Esophagus (tissue), 2 donors: Measurements from ENCODE around the gene FMN2. TPM values are rescaled to one million over a fixed set of nuclear protein-coding genes. Genes with fewer than 3 reads are reported as not detected.

Experiments used
- H3K27ac ChIP-seq, 2 donors: one replicate each; pipeline ENCODE4 v1.5.1; 2013; ENCODE audit warnings: low read depth in 2 of 2, mild to moderate bottlenecking in 2 of 2, inconsistent platforms in 1 of 2, low read length in 1 of 2, moderate library complexity in 1 of 2
- H3K27me3 ChIP-seq, 2 donors: one replicate each; pipeline ENCODE4 v1.6.1; 2013; ENCODE audit warnings: low read length in 2 of 2, control low read depth in 1 of 2, mild to moderate bottlenecking in 1 of 2; ENCODE audit not compliant: insufficient read depth in 2 of 2, control insufficient read depth in 1 of 2
- H3K36me3 ChIP-seq, 2 donors: one replicate each; pipeline ENCODE4 v1.6.1; 2013; ENCODE audit warnings: low read length in 1 of 2; ENCODE audit not compliant: control insufficient read depth in 2 of 2, insufficient read depth in 2 of 2
- H3K4me1 ChIP-seq, 2 donors: one replicate each; pipeline ENCODE4 v1.6.1; 2013; ENCODE audit warnings: low read length in 1 of 2; ENCODE audit not compliant: control insufficient read depth in 2 of 2, insufficient read depth in 2 of 2
- H3K4me3 ChIP-seq, 2 donors: one replicate each; pipeline ENCODE4 v1.5.1; 2013; ENCODE audit warnings: low read length in 2 of 2, mild to moderate bottlenecking in 2 of 2, low read depth in 1 of 2, moderate library complexity in 1 of 2
- H3K9me3 ChIP-seq, 2 donors: one replicate each; pipeline ENCODE4 v1.6.1; 2013; ENCODE audit warnings: mild to moderate bottlenecking in 2 of 2, low read depth in 1 of 2, low read length in 1 of 2, moderate library complexity in 1 of 2; ENCODE audit not compliant: control insufficient read depth in 2 of 2, insufficient read depth in 1 of 2
- WGBS, 2 donors: extraction: QIAGEN DNeasy Blood & Tissue Kit; methylation state at CpG; one replicate each; pipeline ENCODE4 v1.1.7; 2013; 5-methylcytosine and 5-hydroxymethylcytosine counted together
- polyA plus RNA-seq, 2 donors: library from polyadenylated mRNA; stranded (reverse); fragments of 200-250 nt; gene quantifications; one replicate each; pipeline ENCODE4 v1.2.3, GENCODE V29; 2013
- donor health status: healthy with polysubstance abuse.
- donor health status: Bipolar disorder and iron deficiency.

The FMN2 gene
- polyA plus RNA-seq: under 1 TPM; 0.11 to 0.16 TPM

DNA sequence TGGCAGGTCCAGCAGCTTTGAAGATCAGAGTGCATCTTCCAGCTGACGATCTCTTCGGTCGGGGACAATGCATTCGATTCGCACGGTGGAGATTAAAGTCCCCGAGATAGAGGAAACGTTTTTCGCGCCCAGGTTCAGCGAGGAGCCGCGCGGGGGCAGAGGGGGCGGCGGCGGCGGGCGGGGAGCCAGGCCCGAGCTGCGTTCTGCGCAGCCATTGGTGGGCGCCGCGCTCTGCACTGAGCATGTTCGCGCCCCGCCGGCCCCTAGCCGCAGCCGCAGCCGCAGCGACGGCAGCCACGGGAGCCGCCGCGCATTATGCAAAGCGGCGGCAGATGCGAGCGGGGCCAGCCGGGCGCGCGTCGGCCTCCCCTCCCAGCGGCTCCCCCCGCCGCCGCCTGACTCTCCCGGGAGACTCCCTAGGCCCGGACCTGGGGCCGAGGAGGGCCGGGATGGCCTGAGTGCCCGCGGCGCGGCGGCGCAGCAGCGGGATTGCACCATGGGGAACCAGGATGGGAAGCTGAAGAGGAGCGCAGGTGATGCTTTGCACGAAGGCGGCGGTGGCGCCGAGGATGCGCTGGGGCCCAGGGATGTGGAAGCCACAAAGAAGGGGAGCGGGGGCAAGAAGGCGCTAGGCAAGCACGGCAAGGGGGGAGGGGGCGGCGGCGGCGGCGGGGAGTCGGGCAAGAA lies at the start of gene FMN2:
Gene FMN2 (plus strand): TSS at position 270 of the 687 bp plus-strand sequence. CDS start 227 bp downstream, at position 497.
- 1 to 2% methylated on average over 73 to 78 of the region's 78 CpGs for WGBS, 2 donors
- Histone ChIP-seq H3K4me1 (peaks cover 0 to 4% of the 10 kb centered on the region in 2 donors), H3K4me3 (peak within 1 kb of the TSS; percentile 29 to 41), H3K27ac (no peak within 1 kb of the TSS), H3K27me3 (peaks cover 3 to 17% of the 10 kb centered on the region in 2 donors), H3K9me3 (no peaks in the 10 kb centered on the region), H3K36me3 (no peaks in the 10 kb centered on the region)

DNA sequence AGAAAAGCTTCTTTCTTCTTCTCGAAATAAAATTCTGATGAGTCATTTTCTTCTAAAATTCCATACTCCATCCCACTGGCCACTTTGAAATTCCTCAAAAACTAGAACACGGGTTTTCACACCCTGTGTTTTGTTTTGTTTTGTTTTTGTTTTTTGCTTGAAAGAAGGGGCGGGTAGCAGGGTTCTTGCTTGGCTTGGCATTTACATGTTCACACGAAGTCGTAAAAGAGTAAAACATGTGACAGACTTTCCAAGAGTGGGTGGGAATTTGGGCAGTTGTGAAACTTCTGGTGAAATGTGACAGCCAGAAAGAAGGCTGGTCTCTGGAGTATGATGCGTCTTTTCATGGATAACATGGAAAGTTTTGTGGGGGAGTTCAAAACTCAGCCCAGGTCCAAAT lies 47.1 kb upstream of the FMN2 start:
- Histone ChIP-seq H3K4me1 (no peaks in the 10 kb centered on the region), H3K27ac (no peak overlapping the region)
- WGBS, 2 donors: 80% methylated on average over 6 of the region's 6 CpGs

DNA sequence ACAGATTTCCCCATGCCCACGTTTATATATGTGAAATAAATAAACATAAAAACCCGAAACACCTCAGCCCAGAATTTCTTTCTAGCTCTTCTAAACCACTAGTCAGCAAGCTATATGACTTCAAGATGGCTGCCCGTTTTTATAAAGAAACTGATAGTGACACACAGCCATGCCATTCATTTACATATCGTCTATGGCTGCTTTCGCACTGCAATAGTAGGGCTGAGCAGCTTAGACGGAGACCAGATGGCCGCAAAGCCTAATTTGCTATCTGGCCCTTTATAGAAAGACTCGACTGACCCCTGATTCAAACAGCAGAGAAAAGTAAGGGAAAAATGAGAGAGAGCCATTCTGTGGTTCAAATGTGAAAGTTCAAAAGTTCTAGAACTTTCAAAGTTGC lies 45.7 kb upstream of the FMN2 start:
- no peaks in the 10 kb centered on the region for H3K9me3 ChIP-seq
- no peak overlapping the region for H3K27ac ChIP-seq
- H3K27me3 ChIP-seq: peaks cover 0 to 2% of the 10 kb centered on the region in 2 donors
- H3K4me1 ChIP-seq: no peaks in the 10 kb centered on the region
- H3K4me3 ChIP-seq: no peak overlapping the region
- 79 to 80% methylated on average over 8 of the region's 8 CpGs for WGBS, 2 donors
- no peaks in the 10 kb centered on the region for H3K36me3 ChIP-seq

More for the DNA sequence above, 47.1 kb upstream of the FMN2 start:
- H3K4me3 ChIP-seq: no peak overlapping the region
- H3K36me3 ChIP-seq: no peaks in the 10 kb centered on the region
- H3K27me3 ChIP-seq: peaks cover 0 to 2% of the 10 kb centered on the region in 2 donors
- no peaks in the 10 kb centered on the region for H3K9me3 ChIP-seq

DNA sequence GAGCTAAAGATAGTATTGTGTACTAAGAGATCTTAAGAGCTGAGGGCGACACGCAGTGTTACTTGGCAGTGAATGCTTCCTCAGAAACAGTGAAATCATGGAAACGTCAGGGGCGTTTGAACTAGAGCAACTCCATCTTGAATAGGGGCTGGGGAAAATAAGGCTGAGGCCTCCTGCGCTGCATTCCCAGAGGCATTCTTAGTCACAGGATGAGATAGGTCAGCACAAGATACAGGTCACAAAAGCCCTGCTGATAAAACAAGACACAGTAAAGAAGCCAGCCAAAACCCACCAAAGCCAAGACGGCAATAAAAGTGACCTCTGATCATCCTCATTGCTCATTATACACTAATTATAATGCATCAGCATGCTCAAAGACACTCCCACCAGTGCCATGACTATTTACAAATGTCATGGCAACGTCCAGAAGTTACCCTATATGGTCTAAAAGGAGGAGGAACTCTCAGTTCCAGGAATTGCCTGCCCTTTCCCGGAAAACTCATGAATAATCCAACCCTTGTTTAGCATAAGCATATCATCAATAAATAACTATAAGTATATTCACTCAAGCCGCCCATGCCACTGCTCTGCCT lies 37.5 kb upstream of the FMN2 start:
- Histone ChIP-seq H3K27ac (no peak overlapping the region), H3K36me3 (no peaks in the 10 kb centered on the region), H3K4me3 (no peak overlapping the region), H3K27me3 (no peaks in the 10 kb centered on the region), H3K9me3 (no peaks in the 10 kb centered on the region), H3K4me1 (no peaks in the 10 kb centered on the region)
- WGBS, 2 donors: 68 to 75% methylated on average over 9 of the region's 9 CpGs

DNA sequence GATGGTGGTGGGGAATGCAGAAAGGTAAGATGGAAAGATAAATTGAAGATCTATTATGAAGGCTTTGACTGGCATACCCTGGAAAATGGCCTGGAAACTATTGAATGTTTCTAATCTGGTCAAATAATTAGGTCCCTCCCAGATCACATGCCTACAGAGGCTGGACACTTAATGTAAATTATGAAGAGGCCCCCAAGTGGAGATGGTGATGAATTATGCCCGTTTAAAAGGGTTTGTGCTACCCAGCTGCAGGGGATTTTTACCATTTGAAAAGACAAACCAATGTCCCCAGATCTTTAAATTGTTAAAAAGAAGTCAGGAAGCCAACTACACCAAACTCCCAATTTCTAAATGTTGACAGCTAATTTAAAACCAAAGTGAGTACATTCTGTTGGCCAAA lies 35.7 kb upstream of the FMN2 start:
- Histone ChIP-seq H3K9me3 (no peaks in the 10 kb centered on the region), H3K36me3 (no peaks in the 10 kb centered on the region), H3K27ac (no peak overlapping the region), H3K4me1 (no peaks in the 10 kb centered on the region), H3K27me3 (no peaks in the 10 kb centered on the region), H3K4me3 (no peak overlapping the region)
- WGBS, 2 donors: 43 to 52% methylated on average over 1 of the region's 1 CpG

DNA sequence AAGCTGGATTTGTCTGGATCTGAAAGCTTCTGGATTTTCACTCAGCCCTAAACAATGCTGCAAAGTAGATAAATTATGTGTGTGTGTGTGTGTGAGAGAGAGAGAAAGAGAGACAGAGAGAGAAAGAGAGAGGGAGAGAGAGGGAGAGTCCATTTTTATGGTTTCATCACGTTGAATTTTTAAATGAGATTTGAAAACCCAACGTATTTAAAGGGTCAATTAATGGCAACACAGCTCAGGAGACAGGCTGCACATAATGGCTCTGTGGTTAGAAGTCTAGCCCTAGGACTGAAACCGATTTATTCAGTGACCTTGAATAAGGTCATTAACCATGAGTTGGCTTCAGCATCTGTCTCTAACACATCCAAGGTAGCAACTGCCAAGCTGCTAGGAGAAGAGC lies 35.3 kb upstream of the FMN2 start:
- Histone ChIP-seq H3K9me3 (no peaks in the 10 kb centered on the region), H3K4me1 (no peaks in the 10 kb centered on the region), H3K4me3 (no peak overlapping the region), H3K27me3 (no peaks in the 10 kb centered on the region), H3K36me3 (no peaks in the 10 kb centered on the region), H3K27ac (no peak overlapping the region)
- WGBS, 2 donors: 25 to 30% methylated on average over 3 of the region's 3 CpGs

DNA sequence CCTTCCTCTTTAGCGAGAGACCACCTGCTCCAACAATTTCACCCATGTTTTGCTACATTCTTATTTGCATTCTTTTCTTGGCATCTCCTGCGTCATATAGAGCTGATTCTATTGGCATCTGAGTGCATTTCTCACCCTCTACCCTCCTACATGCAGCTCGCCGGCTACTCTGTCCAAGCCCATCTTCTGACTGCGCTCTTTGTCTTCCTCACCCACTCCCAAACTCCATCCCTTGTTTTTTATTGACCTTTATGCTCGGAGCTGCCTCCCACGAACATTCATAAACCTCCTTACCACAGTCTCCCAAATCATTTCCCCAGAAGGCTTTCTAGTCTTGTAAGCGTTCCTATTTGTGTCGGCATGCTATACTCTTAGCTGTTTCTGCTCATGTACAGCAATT lies 33.6 kb upstream of the FMN2 start:
- Histone ChIP-seq H3K36me3 (no peaks in the 10 kb centered on the region), H3K27ac (no peak overlapping the region), H3K9me3 (no peaks in the 10 kb centered on the region), H3K27me3 (no peaks in the 10 kb centered on the region), H3K4me1 (no peaks in the 10 kb centered on the region), H3K4me3 (no peak overlapping the region)
- WGBS, 2 donors: 79 to 80% methylated on average over 9 of the region's 9 CpGs

DNA sequence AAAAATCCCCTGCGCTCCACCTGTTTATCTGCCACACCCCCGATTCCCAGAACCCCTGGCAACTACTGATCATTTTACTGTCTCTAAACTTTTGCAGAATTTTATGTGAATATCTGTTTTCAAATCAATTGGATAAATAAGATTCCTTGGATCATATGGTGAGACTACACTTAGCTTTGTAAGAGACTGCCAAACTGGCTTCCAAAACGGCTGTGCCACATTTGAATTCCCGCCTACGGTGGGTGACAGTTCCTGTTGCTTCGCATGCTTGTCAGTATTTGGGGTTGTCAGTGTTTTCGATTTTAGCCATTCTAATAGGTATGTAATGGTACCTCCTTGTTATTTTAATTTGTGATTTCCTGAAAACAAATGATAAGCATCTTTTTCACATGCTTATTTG lies 22.7 kb upstream of the FMN2 start:
- 86 to 89% methylated on average over 7 of the region's 7 CpGs for WGBS, 2 donors
- H3K9me3 ChIP-seq: peaks cover 0 to 2% of the 10 kb centered on the region in 2 donors

DNA sequence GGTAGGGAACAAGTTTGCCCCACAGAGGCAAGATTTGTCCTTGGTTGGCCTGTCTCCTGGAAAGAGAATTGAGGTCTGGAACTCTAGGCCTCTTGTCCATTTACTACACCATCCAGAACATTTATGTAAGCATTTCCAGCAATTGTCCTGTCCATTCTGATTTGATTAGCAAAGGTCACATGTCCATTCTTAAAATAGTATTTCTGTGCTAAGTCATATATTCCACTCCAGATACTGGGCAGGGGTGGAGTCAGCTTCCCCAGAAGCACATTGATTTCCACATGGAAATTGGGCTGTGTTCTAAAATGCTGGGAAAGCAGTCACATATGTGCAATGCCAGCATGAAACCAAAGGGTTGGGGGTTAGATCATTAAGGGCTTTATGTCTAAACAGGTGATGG lies 21.5 kb upstream of the FMN2 start:
- no peak overlapping the region for H3K27ac ChIP-seq
- no peaks in the 10 kb centered on the region for H3K4me1 ChIP-seq
- H3K27me3 ChIP-seq: no peaks in the 10 kb centered on the region

More for the DNA sequence above, 22.7 kb upstream of the FMN2 start:
- no peaks in the 10 kb centered on the region for H3K4me1 ChIP-seq
- H3K27me3 ChIP-seq: no peaks in the 10 kb centered on the region
- H3K27ac ChIP-seq: no peak overlapping the region
- H3K4me3 ChIP-seq: no peak overlapping the region
- H3K36me3 ChIP-seq: no peaks in the 10 kb centered on the region

DNA sequence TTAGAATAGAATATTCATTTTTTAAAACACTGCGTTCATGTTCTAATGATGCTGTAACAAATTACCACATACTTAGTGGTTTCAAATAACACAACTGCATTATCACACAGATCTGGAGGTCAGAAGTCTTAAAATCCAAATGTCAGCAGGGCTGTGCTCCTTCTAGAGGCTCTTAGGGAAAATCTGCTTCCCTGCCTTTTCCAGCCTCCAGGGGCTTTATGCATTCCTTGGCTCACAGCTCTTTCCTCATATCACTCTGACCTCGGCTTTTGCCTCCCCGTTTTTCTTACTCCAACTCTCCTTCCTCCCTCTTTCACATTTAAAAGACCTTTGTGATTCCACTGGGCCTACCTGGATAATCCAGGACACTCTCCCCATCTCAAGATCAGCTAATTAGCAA lies 18.6 kb upstream of the FMN2 start:
- Histone ChIP-seq H3K9me3 (peaks cover 0 to 2% of the 10 kb centered on the region in 2 donors), H3K4me1 (no peaks in the 10 kb centered on the region), H3K4me3 (no peak overlapping the region), H3K27ac (no peak overlapping the region), H3K36me3 (no peaks in the 10 kb centered on the region), H3K27me3 (no peaks in the 10 kb centered on the region)
- WGBS, 2 donors: 46 to 62% methylated on average over 3 of the region's 3 CpGs

More for the DNA sequence above, 21.5 kb upstream of the FMN2 start:
- H3K9me3 ChIP-seq: peaks cover 0 to 2% of the 10 kb centered on the region in 2 donors
- H3K4me3 ChIP-seq: no peak overlapping the region
- no peaks in the 10 kb centered on the region for H3K36me3 ChIP-seq
